Mucosa of stomach (tissue), 1 donor: ENCODE measurements around the gene BNIPL.
A peak's percentile ranks its signal among the peaks of the same experiment; 100 is the strongest.

Experiments
- H3K27me3 ChIP-seq: one replicate; pipeline ENCODE4 v1.7.0; 2013; ENCODE audit warnings: mild to moderate bottlenecking, low read length; ENCODE audit not compliant: control insufficient read depth, insufficient read depth
- H3K36me3 ChIP-seq: one replicate; pipeline ENCODE4 v1.7.0; 2013; ENCODE audit warnings: low read length; ENCODE audit not compliant: control insufficient read depth, insufficient read depth
- H3K4me1 ChIP-seq: one replicate; pipeline ENCODE4 v1.7.0; 2013; ENCODE audit warnings: mild to moderate bottlenecking, low read length; ENCODE audit not compliant: control insufficient read depth, insufficient read depth
- H3K4me3 ChIP-seq: one replicate; pipeline ENCODE4 v1.7.0; 2013; ENCODE audit warnings: low read length
- H3K9ac ChIP-seq: one replicate; pipeline ENCODE4 v1.7.0; 2013; ENCODE audit warnings: mild to moderate bottlenecking, low read length, moderate library complexity
- H3K9me3 ChIP-seq: one replicate; pipeline ENCODE4 v1.7.0; 2013; ENCODE audit warnings: mild to moderate bottlenecking, low read length, moderate library complexity; ENCODE audit not compliant: control insufficient read depth
- donor health status: Pancreatic carcinoma.

Gene BNIPL

DNA sequence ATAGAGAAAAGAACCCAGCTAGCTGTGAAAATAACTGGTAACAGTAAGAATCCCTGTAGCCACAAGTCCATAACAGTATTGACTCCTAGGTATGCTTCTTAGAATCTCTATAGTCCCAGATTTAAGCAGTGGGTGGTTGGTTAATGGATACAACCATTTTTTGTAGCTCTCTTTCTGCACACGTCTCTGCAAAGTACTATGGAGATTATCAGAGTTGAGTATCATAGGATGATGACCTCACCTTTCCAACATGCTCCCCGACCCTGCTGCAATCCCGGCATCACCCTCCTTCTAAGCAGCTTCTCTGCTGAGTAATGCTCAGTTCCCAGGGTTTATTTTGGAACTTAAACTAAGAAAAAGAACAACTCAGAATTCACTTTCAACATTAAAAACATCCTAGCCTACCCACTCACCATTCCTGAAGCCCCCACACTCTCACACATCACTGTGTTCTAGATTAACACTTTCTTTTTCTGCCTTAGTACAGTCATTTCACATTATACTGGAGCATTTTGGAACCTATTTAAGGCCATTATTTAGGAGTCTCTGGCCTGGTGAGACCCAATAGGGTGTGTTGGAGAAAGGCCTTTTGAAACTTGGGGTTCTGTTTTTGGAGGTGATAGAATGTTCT is 26.5 kb downstream of the BNIPL start:
- Histone ChIP-seq H3K36me3 (no peaks in the 10 kb centered on the region), H3K4me3 (no peak overlapping the region), H3K27me3 (no peaks in the 10 kb centered on the region)

DNA sequence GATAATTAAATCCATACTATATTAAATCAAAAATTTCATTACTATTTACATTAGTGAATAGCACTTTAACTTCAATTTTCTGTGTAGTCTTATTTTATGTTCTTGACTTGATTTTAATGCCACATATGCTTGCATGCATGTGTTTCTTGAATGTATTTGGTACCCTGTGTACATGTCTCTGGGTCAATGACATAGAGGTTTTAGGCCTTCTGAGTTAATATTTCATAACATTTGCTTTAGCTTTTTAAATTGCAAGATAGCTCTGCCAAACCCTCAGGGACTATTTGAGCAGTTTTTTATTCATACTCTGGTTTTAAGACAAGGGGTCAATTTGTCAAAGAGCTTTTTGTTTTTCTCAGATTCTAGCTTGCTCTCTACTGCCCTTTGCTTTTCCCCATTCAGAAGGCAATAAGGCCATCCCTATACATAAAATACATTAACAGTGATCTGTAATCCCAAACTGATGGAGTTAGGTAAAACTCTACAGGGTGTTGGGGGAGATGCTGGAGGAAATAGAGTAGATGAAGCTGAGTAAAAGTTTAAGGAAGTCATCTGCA is 28.8 kb downstream of the BNIPL start:
- Histone ChIP-seq H3K9me3 (no peaks in the 10 kb centered on the region), H3K4me3 (no peak overlapping the region), H3K4me1 (no peaks in the 10 kb centered on the region), H3K9ac (no peak overlapping the region), H3K36me3 (no peaks in the 10 kb centered on the region), H3K27me3 (no peaks in the 10 kb centered on the region)

More for the DNA sequence above, 26.5 kb downstream of the BNIPL start:
- H3K9ac ChIP-seq: no peak overlapping the region
- no peaks in the 10 kb centered on the region for H3K9me3 ChIP-seq
- H3K4me1 ChIP-seq: peaks cover 8% of the 10 kb centered on the region

DNA sequence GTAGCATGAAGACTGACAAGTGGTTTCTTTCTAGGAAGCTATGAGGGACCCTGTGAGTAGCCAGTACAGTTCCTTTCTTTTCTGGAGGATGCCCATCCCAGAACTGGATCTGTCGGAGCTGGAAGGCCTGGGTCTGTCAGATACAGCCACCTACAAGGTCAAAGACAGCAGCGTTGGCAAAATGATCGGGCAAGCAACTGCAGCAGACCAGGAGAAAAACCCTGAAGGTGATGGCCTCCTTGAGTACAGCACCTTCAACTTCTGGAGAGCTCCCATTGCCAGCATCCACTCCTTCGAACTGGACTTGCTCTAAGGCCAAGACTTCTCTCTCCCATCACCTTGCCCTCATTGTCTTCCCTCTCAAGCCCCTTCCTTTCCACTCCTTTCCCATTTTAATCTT is 30.8 kb downstream of the BNIPL start:
- no peak overlapping the region for H3K4me3 ChIP-seq
- no peak overlapping the region for H3K9ac ChIP-seq
- no peaks in the 10 kb centered on the region for H3K27me3 ChIP-seq
- peaks cover 4% of the 10 kb centered on the region for H3K4me1 ChIP-seq
- H3K9me3 ChIP-seq: no peaks in the 10 kb centered on the region
- no peaks in the 10 kb centered on the region for H3K36me3 ChIP-seq

DNA sequence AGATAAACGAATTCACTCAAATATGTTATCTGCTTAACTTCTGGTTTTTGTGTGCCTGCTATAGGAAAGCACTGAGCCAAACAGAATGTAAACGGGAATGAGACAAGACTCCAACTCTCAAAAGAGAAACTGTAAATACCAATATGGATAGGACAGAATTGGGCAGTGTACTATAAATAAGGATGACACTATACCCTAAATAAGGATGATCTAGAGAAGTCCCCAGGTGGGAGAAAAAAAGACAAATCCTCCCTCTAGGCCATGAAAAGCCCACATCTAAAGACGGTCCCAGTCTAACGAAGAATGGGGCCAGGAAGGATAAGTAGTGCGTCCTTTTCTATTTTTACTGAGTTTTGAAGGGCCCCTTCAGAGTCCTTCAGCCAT is 32.7 kb downstream of the BNIPL start:
- no peaks in the 10 kb centered on the region for H3K36me3 ChIP-seq
- no peak overlapping the region for H3K9ac ChIP-seq
- no peaks in the 10 kb centered on the region for H3K27me3 ChIP-seq
- no peak overlapping the region for H3K4me3 ChIP-seq
- H3K4me1 ChIP-seq: peaks cover 5% of the 10 kb centered on the region
- no peaks in the 10 kb centered on the region for H3K9me3 ChIP-seq

DNA sequence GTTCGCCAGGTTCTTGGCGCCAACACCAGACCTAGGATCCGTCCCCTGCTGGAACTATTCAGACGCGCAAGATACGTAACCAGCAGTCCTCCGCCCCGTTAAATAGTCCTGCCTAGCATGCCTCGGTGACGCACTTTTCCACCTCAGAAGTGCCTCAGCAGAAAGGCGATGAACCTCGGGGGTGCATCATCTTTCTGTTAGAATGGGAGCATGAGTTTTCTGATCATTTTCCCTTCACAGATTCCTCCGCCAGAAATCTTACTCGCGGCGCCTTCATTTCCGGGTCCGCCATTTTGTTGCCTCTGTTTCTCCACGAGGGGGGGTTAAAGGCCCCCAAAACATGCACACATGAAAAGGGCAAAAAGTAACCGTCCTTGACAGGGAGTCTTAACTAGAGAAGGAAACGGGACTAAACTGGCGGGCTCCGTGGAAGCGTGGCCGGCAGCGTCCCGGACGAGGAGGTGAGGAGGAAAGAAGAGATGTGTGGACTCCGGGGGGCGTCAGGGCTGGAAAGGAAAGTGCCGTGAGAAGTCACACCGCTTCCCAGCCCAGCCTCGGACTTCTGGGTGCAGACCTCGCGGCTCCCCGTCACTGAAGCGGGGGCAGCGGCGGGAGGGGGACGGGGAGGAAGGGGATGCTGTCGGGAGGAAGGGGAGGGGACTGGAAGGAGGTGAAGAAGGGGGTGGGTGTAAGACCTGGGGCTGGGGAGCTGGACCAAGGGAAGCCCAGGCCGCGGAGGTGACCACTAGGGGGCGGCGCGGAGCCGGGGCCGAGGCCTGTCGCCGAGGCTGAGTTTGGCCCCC is 34.3 kb downstream of the BNIPL start, which contains the start of gene GABPB2:
Gene GABPB2, plus strand, starts transcription at position 288 of the 803 bp plus-strand sequence. CDS start 17,429 bp downstream, outside the sequence.
- H3K36me3 ChIP-seq: peaks cover 4% of the 10 kb centered on the region
- H3K27me3 ChIP-seq: no peaks in the 10 kb centered on the region
- peak within 1 kb of the TSS; percentile 99 for H3K9ac ChIP-seq
- peak within 1 kb of the TSS; percentile 92 for H3K4me3 ChIP-seq
- no peaks in the 10 kb centered on the region for H3K9me3 ChIP-seq
- H3K4me1 ChIP-seq: peaks cover 5% of the 10 kb centered on the region

DNA sequence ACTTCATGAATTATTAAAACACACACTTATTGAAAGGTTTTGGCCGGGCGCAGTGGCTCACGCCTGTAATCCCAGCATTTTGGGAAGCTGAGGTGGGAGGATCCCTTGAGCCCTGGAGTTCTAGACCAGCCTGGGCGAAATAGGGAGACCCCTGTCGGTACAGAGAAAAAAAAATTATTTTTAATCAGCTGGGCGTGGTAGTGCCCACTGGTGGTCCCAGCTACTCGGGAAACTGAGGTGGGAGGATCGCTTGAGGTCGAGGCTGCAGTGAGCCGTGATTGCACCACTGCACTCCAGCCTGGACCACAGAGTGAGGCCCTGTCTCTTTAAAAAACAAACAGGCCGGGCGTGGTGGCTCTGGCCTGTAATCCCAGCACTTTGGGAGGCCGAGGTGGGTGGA is 35.8 kb downstream of the BNIPL start:
- Histone ChIP-seq H3K36me3 (peaks cover 4% of the 10 kb centered on the region), H3K9me3 (no peaks in the 10 kb centered on the region), H3K4me3 (no peak overlapping the region), H3K4me1 (peaks cover 5% of the 10 kb centered on the region), H3K27me3 (no peaks in the 10 kb centered on the region), H3K9ac (no peak overlapping the region)

DNA sequence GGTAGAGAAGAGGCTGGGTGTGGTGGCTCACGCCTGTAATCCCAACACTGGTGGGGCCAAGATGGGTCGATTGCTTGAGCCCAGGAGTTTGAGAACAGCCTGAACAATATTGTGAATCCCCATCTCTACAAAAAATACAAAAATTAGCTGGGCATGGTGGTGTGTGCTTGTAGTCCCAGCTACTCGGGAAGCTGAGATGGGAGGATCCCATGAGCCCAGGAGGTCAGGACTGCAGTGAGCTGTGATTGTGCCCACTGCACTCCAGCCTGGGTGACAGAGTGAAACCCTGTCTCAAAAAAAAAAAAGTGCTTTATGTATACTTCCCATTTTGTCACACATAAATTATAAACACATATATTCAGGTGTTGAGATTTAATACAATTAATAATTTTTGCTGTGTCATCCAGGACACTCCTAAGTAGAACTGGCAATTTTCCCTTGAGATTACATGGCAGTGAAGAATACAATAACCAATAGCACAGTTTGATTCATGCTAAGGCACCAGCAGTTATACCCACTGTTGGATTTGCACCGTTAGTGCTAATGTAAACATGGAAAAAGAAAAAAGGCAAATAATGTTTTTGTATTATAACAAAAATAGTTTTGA is 49.7 kb downstream of the BNIPL start:
- Histone ChIP-seq H3K36me3 (peaks cover 3% of the 10 kb centered on the region), H3K4me3 (no peak overlapping the region), H3K4me1 (no peaks in the 10 kb centered on the region), H3K9me3 (no peaks in the 10 kb centered on the region), H3K27me3 (no peaks in the 10 kb centered on the region), H3K9ac (no peak overlapping the region)
